K562 (cell line): ENCODE measurements around the gene NPEPPS. TPM values are rescaled to one million over a fixed set of nuclear protein-coding genes. Genes with fewer than 3 reads are reported as not detected.

Experiments
- ATAC-seq: fragments of 200-7000 bp; cut with Tn5 transposase; 3 replicates; pipeline ENCODE4 v1.9.1; 2020; ENCODE audit warnings: moderate library complexity
- BruUV-seq: library from RNA; stranded (reverse); fragments of 400-500 nt; replicated peaks from 2 replicates; lab custom pipeline; 2021; lab: Mats Ljungman, UMichigan
- CTCF ChIA-PET: fragments of 300-600 bp; formaldehyde crosslinking; extraction: SDS; loops from one replicate; lab custom pipeline; 2021; ENCODE audit warnings: low intra/inter-chr PET ratio; lab: Yijun Ruan, JAX
- POLR2A ChIA-PET: fragments of 300-600, 350-650 bp; sonication (Branson Sonifier 250); formaldehyde crosslinking; extraction: SDS; loops from one replicate; lab custom pipeline; 2021; ENCODE audit warnings: antibody characterized with exemption, inconsistent platforms; lab: Yijun Ruan, JAX
- DNase-seq, 4 experiments: peaks; one replicate each; pipeline versions ENCODE4 v3.0.0 to v3.0.0-alpha.2; 2011 to 2018; ENCODE audit warnings: low spot score in 3 of 4, mixed read lengths in 3 of 4; ENCODE audit errors: extremely low read depth in 1 of 4
- FAIRE-seq: peaks from 2 replicates; lab custom pipeline; 2011; peaks lifted over from hg19 to GRCh38; lab: Jason Lieb, UNC
- H2AFZ ChIP-seq: 2 replicates; pipeline ENCODE4 v1.6.0; 2011; ENCODE audit warnings: low read depth, low read length, control low read depth, inconsistent platforms
- H3K27ac ChIP-seq: fragments of 200-600 bp; 3 replicates; pipeline ENCODE4 v1.8.0; 2011; ENCODE audit warnings: low read depth, mild to moderate bottlenecking, control low read depth, inconsistent platforms, low read length, moderate library complexity, mixed read lengths; ENCODE audit errors: extremely low read depth
- H3K27me3 ChIP-seq, 2 experiments: fragments of 300-600 bp in 1 of 2; 2 replicates in 1 of 2; 3 replicates in 1 of 2; pipeline versions ENCODE4 v1.6.0 to v1.8.0; 2011; ENCODE audit warnings: inconsistent platforms in 2 of 2, low read length in 2 of 2, mild to moderate bottlenecking in 1 of 2, mixed read lengths in 1 of 2, moderate library complexity in 1 of 2; ENCODE audit not compliant: control insufficient read depth in 2 of 2, insufficient read depth in 2 of 2
- H3K36me3 ChIP-seq: fragments of 300-600 bp; 3 replicates; pipeline ENCODE4 v1.8.0; 2011; ENCODE audit warnings: mild to moderate bottlenecking, low read length, inconsistent platforms; ENCODE audit not compliant: control insufficient read depth, insufficient read depth
- H3K4me1 ChIP-seq, 2 experiments: fragments of 200-600 bp in 1 of 2; replicated peaks in 1 of 2; 2 replicates in 1 of 2; 3 replicates in 1 of 2; pipeline versions ENCODE4 v1.5.1 to v1.8.0; 2011; ENCODE audit warnings: inconsistent platforms in 2 of 2, low read length in 2 of 2, mild to moderate bottlenecking in 1 of 2, mixed read lengths in 1 of 2, moderate library complexity in 1 of 2; ENCODE audit not compliant: control insufficient read depth in 2 of 2, insufficient read depth in 2 of 2
- H3K4me2 ChIP-seq: 2 replicates; pipeline ENCODE4 v1.6.1; 2011; ENCODE audit warnings: low read length, control low read depth, inconsistent platforms, mixed read lengths; ENCODE audit not compliant: insufficient read depth
- H3K4me3 ChIP-seq: fragments of 200-600 bp; sonication (generic), shearing (Covaris generic); 2 replicates; pipeline ENCODE4 v1.5.1; 2016; ENCODE audit warnings: control low read depth, inconsistent platforms
- H3K79me2 ChIP-seq: fragments of 200-600 bp; 3 replicates; pipeline ENCODE4 v1.8.0; 2011; ENCODE audit warnings: low read length, inconsistent platforms; ENCODE audit not compliant: control insufficient read depth, insufficient read depth
- H3K9ac ChIP-seq, 2 experiments: 2 replicates each; pipeline versions ENCODE4 v1.6.0 to v1.6.1; 2011; ENCODE audit warnings: low read depth in 2 of 2, low read length in 2 of 2, control low read depth in 1 of 2, inconsistent platforms in 1 of 2, mild to moderate bottlenecking in 1 of 2, mixed read lengths in 1 of 2; ENCODE audit not compliant: insufficient read depth in 1 of 2
- H3K9me1 ChIP-seq: one replicate; pipeline ENCODE4 v1.6.0; 2011; ENCODE audit warnings: inconsistent platforms, mild to moderate bottlenecking, low read length, moderate library complexity; ENCODE audit not compliant: control insufficient read depth, insufficient read depth
- H3K9me3 ChIP-seq: replicated peaks from 2 replicates; pipeline ENCODE4 v1.5.1; 2011; ENCODE audit warnings: low read depth, low read length, inconsistent platforms; ENCODE audit not compliant: control insufficient read depth, insufficient read depth
- H4K20me1 ChIP-seq: replicated peaks from 2 replicates; pipeline ENCODE4 v1.6.1; 2011; ENCODE audit warnings: low read length, inconsistent platforms, mixed read lengths; ENCODE audit not compliant: control insufficient read depth, insufficient read depth
- CBFB ChIP-seq: sonication (generic); formaldehyde crosslinking; IDR thresholded peaks from 2 replicates; pipeline ENCODE4 v1.4.0; 2020; ENCODE audit warnings: mild to moderate bottlenecking, missing genetic modification reagents
- CC2D1A ChIP-seq: fragments of 450-650 bp; IDR thresholded peaks from 2 replicates; pipeline ENCODE4 v1.6.1; 2017; ENCODE audit warnings: mild to moderate bottlenecking
- E2F6 ChIP-seq, 2 experiments: IDR thresholded peaks; 2 replicates each; pipeline ENCODE4 v1.6.1; 2011; ENCODE audit warnings: borderline replicate concordance in 1 of 2, control low read depth in 1 of 2, low read depth in 1 of 2, low read length in 1 of 2, mild to moderate bottlenecking in 1 of 2, mixed read lengths in 1 of 2, moderate library complexity in 1 of 2; ENCODE audit not compliant: insufficient read depth in 1 of 2, insufficient read length in 1 of 2, poor library complexity in 1 of 2, severe bottlenecking in 1 of 2; ENCODE audit errors: extremely low read depth in 1 of 2
- EP400 ChIP-seq: fragments of 450-650 bp; IDR thresholded peaks from 2 replicates; pipeline ENCODE4 v1.6.1; 2017; ENCODE audit warnings: antibody characterized with exemption, mild to moderate bottlenecking, moderate library complexity
- FOXJ2 ChIP-seq: fragments of 200-800 bp; sonication (Bioruptor generic); IDR thresholded peaks from 2 replicates; pipeline ENCODE4 v1.6.1; 2016; ENCODE audit warnings: missing genetic modification characterization, missing compliant biosample characterization
- GMEB1 ChIP-seq: fragments of 250-450 bp; sonication (Bioruptor Pico); IDR thresholded peaks from 2 replicates; pipeline ENCODE4 v1.4.0; 2020; ENCODE audit warnings: mild to moderate bottlenecking
- HDAC2 ChIP-seq: fragments of 450-650 bp; IDR thresholded peaks from 2 replicates; pipeline ENCODE4 v1.6.1; 2016; ENCODE audit warnings: mild to moderate bottlenecking
- HEY1 ChIP-seq: fragments of 250-450 bp; sonication (Bioruptor Pico); IDR thresholded peaks from 2 replicates; pipeline ENCODE4 v1.5.0; 2020; ENCODE audit warnings: mild to moderate bottlenecking, moderate library complexity, borderline replicate concordance
- L3MBTL2 ChIP-seq: fragments of 450-650 bp; IDR thresholded peaks from 2 replicates; pipeline ENCODE4 v1.6.1; 2016; ENCODE audit warnings: mild to moderate bottlenecking, moderate library complexity
- NCOA2 ChIP-seq, 2 experiments: fragments of 450-650 bp; IDR thresholded peaks; 2 replicates each; pipeline ENCODE4 v1.6.1; 2018; ENCODE audit warnings: mild to moderate bottlenecking in 2 of 2, moderate library complexity in 1 of 2; ENCODE audit not compliant: partially characterized antibody in 2 of 2
- RBM25 ChIP-seq: fragments of 200-400 bp; formaldehyde crosslinking; IDR thresholded peaks from 2 replicates; pipeline ENCODE4 v1.6.1; 2018; ENCODE audit warnings: low read length, low read depth, moderate library complexity; ENCODE audit not compliant: severe bottlenecking
- SMC3 ChIP-seq: conservative IDR thresholded peaks from 2 replicates; pipeline ENCODE4 v1.6.1; 2011; ENCODE audit warnings: low read depth, low read length, improper control_type of control experiment; ENCODE audit not compliant: insufficient read depth
- STAG1 ChIP-seq: sonication (generic); formaldehyde crosslinking; IDR thresholded peaks from 2 replicates; pipeline ENCODE4 v1.5.0; 2020; ENCODE audit warnings: missing genetic modification reagents, borderline replicate concordance
- THRB ChIP-seq: fragments of 450-650 bp; formaldehyde crosslinking; conservative IDR thresholded peaks from 2 replicates; pipeline ENCODE4 v1.4.0; 2022; ENCODE audit warnings: mild to moderate bottlenecking, missing genetic modification characterization
- TOE1 ChIP-seq, 2 experiments: fragments of 450-650 bp in 1 of 2; sonication (generic) in 1 of 2; formaldehyde crosslinking in 1 of 2; IDR thresholded peaks; 2 replicates each; pipeline versions ENCODE4 v1.7.1 to v1.8.0; 2016 to 2022; ENCODE audit warnings: borderline replicate concordance in 2 of 2, mild to moderate bottlenecking in 2 of 2, antibody characterized with exemption in 1 of 2, inconsistent platforms in 1 of 2, low read depth in 1 of 2, missing genetic modification reagents in 1 of 2, moderate library complexity in 1 of 2
- WGBS: fragments of 100-300 bp; shearing (Covaris generic); methylation state at CpG from one replicate; pipeline ENCODE4 v1.1.6; 2016; ENCODE audit warnings: low coverage, mixed read lengths; ENCODE audit not compliant: insufficient coverage; ENCODE audit errors: missing lambda C conversion rate; 5-methylcytosine and 5-hydroxymethylcytosine counted together
- in situ Hi-C: fragments of 300-500 bp; cut with MboI; formaldehyde crosslinking; loops from 4 replicates; pipeline ENCODE4 v1.15.0; 2018; ENCODE audit warnings: inconsistent platforms, mixed read lengths
- intact Hi-C: fragments of 100-400 bp; cut with micrococcal nuclease; formaldehyde crosslinking; loops from 2 replicates; pipeline ENCODE4 v1.14.2; 2022
- polyA plus RNA-seq, 8 experiments: library from polyadenylated mRNA; depleted of rRNA in 4 of 8; stranded (reverse) in 5 of 8; unstranded in 3 of 8; fragments of >200 nt; fragmentation: Nextera tagmentation in 2 of 8; fragmentation: Illumina TruSeq in 1 of 8; extraction: Ambion mirVana in 2 of 8; extraction: Trizol in 1 of 8; gene quantifications; 2 replicates each; pipeline versions ENCODE4 v1.2.1 to v1.2.3, GENCODE V29; 2011 to 2014; ENCODE audit warnings: inconsistent platforms in 1 of 8, missing spikeins in 1 of 8
- total RNA-seq, 7 experiments: library from RNA; depleted of rRNA in 6 of 7; stranded (reverse); fragments of >200 nt in 6 of 7; fragmentation: Illumina TruSeq in 2 of 7; extraction: Trizol in 2 of 7; gene quantifications; 2 replicates each; pipeline versions ENCODE4 v1.2.1 to v1.2.3, GENCODE V29; 2011 to 2021; ENCODE audit warnings: low replicate concordance in 1 of 7

The NPEPPS gene
- total and polyA plus RNA-seq, 9 of the 15 experiments (the other 6 are each of a cell fraction or from before 2014, with no cell fraction given): 21.4 to 108 (median 46.0) TPM

GRCh38 chr17:47649153-47649971, 118.5 kb downstream of the NPEPPS start, which contains the start of gene KPNB1:
TSS of gene KPNB1 (plus strand) at chr17:47649919. CDS start at chr17:47650245, 326 bp downstream.
- no TSS peak for BruUV-seq
- in situ Hi-C loops: no loop called here
- Histone ChIP-seq H3K9ac (peak within 1 kb of the TSS; percentile 93 to 97), H3K9me1 (no peaks in the 10 kb centered on the region), H3K27ac (peak within 1 kb of the TSS; percentile 93), H3K27me3 (no peaks in the 10 kb centered on the region), H3K9me3 (no peaks in the 10 kb centered on the region), H3K4me1 (peaks cover 13 to 30% of the 10 kb centered on the region in 2 experiments), H3K4me2 (peak within 1 kb of the TSS; percentile 98), H3K4me3 (peak within 1 kb of the TSS; percentile 86), H3K36me3 (peaks cover 37% of the 10 kb centered on the region), H2AFZ (peak within 1 kb of the TSS; percentile 82), H4K20me1 (no peaks in the 10 kb centered on the region), H3K79me2 (peaks cover 55% of the 10 kb centered on the region)
- WGBS: 1% methylated on average over 52 of the region's 74 CpGs
- ATAC-seq (peak; percentile 91), FAIRE-seq (peak; percentile 97), DNase-seq (peak; percentile 87 to 100 (median 92))
- ChIA-PET CTCF (no interaction called here), POLR2A (interaction anchor here (0.6 to 3.4 kb wide), 15 partner anchors 9 to 760 kb away, joined by 3 to 35 read pairs (median 3); partner anchors contain the start of gene SCRN2)
- intact Hi-C loops: no loop called here
- TF ChIP-seq GMEB1: peak; percentile 80
- peak; percentile 99 for TF ChIP-seq L3MBTL2
- TF ChIP-seq THRB (CRISPR knock-in tag): no peak; the same call in 1 of the 2 replicates
- TF ChIP-seq CC2D1A: peak; percentile 73
- TF ChIP-seq SMC3: no peak
- TF ChIP-seq HDAC2: peak; percentile 97
- TF ChIP-seq NCOA2 (IDR thresholded peaks at IDR 0.05; ENCODE audit: partially characterized antibody in 2 of 2): no peak
- TF ChIP-seq HEY1 (CRISPR knock-in tag): no peak
- TF ChIP-seq STAG1 (CRISPR knock-in tag): no peak
- TF ChIP-seq TOE1 (IDR thresholded peaks at IDR 0.05; ENCODE audit: borderline replicate concordance): peak; percentile 64; the same call in 1 of the 2 replicates
- TF ChIP-seq TOE1 (CRISPR knock-in tag; IDR thresholded peaks at IDR 0.05; ENCODE audit: borderline replicate concordance, low read depth): peak; percentile 85; the same call in 1 of the 2 replicates
- peak; percentile 91 for TF ChIP-seq EP400
- TF ChIP-seq FOXJ2: peak; percentile 82
- TF ChIP-seq CBFB (CRISPR knock-in tag): peak; percentile 89; the same call in 1 of the 2 replicates
- TF ChIP-seq RBM25: peak; percentile 98
- TF ChIP-seq E2F6 (IDR thresholded peaks at IDR 0.05; ENCODE audit: borderline replicate concordance in 1 of 2, extremely low read depth in 1 of 2, insufficient read depth in 1 of 2, insufficient read length in 1 of 2, low read depth in 1 of 2, low read length in 1 of 2, poor library complexity in 1 of 2, severe bottlenecking in 1 of 2): peak; percentile 95 to 96
